GM13977 (cell line): ENCODE measurements around the gene PDIA5.

ENCODE experiments used
- DNase-seq: peaks from one replicate; pipeline ENCODE4 v3.0.0; 2012; ENCODE audit warnings: low spot score
- CTCF ChIP-seq: IDR thresholded peaks from 2 replicates; pipeline ENCODE4 v1.5.1; 2012; ENCODE audit warnings: mild to moderate bottlenecking, control low read depth; ENCODE audit not compliant: insufficient read depth; ENCODE audit errors: extremely low read depth, missing control alignments
- in situ Hi-C: fragments of 300-500 bp; cut with MboI; formaldehyde crosslinking; loops from one replicate; pipeline ENCODE4 v1.12.0; 2022; ENCODE audit warnings: low sequenced_read_pairs, low pct_unique_long_range_greater_than_20kb, mixed read lengths, inconsistent platforms; ENCODE audit not compliant: unreplicated experiment

The PDIA5 gene

GRCh38 chr3:123037015-123037375 lies 29.8 kb upstream of the PDIA5 start:
- in situ Hi-C loops = loop anchor here (25.0 kb wide), 1 partner anchor 475 kb away; the partner anchor contains the start of genes DTX3L and PARP9
- no peak for DNase-seq
- TF ChIP-seq CTCF = no peak

GRCh38 chr3:123038751-123039150 lies 28.1 kb upstream of the PDIA5 start:
- no peak for TF ChIP-seq CTCF
- DNase-seq = no peak
- in situ Hi-C loops = loop anchor here (25.0 kb wide), 1 partner anchor 476 kb away; the partner anchor contains the start of genes DTX3L and PARP9

GRCh38 chr3:123039178-123039577 lies 27.6 kb upstream of the PDIA5 start:
- no peak for TF ChIP-seq CTCF
- DNase-seq = no peak
- in situ Hi-C loops = loop anchor here (25.0 kb wide), 1 partner anchor 477 kb away; the partner anchor contains the start of genes DTX3L and PARP9

- no peak for TF ChIP-seq CTCF
- in situ Hi-C loops = loop anchor here (25.0 kb wide), 1 partner anchor 480 kb away; the partner anchor contains the start of genes DTX3L and PARP9
- DNase-seq = no peak
Measured at GRCh38 chr3:123042413-123042812, 24.4 kb upstream of the PDIA5 start.

GRCh38 chr3:123044981-123045763 lies 21.7 kb upstream of the PDIA5 start:
- DNase-seq = no peak
- no peak for TF ChIP-seq CTCF
- in situ Hi-C loops = loop anchor here (25.0 kb wide), 1 partner anchor 483 kb away; the partner anchor contains the start of genes DTX3L and PARP9

GRCh38 chr3:123046262-123047061 lies 20.4 kb upstream of the PDIA5 start:
- no peak for TF ChIP-seq CTCF
- DNase-seq = no peak
- in situ Hi-C loops = loop anchor here (25.0 kb wide), 1 partner anchor 484 kb away; the partner anchor contains the start of genes DTX3L and PARP9
